ENCODE results near the gene ST6GALNAC1. TPM values are rescaled to one million over a fixed set of nuclear protein-coding genes. Genes with fewer than 3 reads are reported as not detected.

The ST6GALNAC1 gene
- total and polyA plus RNA-seq, 2 donors (not counting 3 experiments of a cell fraction or from before 2014, with no cell fraction given), result 0.19 to 0.55 TPM

- BruUV-seq (replicated peaks), result no TSS peak
- H3K9ac ChIP-seq (replicated peaks; ENCODE audit: extremely low read depth, insufficient read depth, low read length), result no peak overlapping the region
- intact Hi-C loops (cut with micrococcal nuclease), result no loop called here
These were observed 27.2 kb upstream of the ST6GALNAC1 start for GRCh38 chr17:76670718-76671122.

More at GRCh38 chr17:76670718-76671122, 27.2 kb upstream of the ST6GALNAC1 start:
- no peaks in the 10 kb centered on the region for H3K9me1 ChIP-seq (replicated peaks; ENCODE audit: control insufficient read depth, extremely low read depth, insufficient read depth, low read length)
- H3K4me1 ChIP-seq (ENCODE audit: control insufficient read depth, extremely low read depth, insufficient read depth, low read length), result peaks cover 11% of the 10 kb centered on the region
- no peak for TF ChIP-seq JUN (IDR thresholded peaks at IDR 0.05; ENCODE audit: borderline replicate concordance, insufficient read depth, insufficient read length, low read depth)
- TF ChIP-seq MAX (IDR thresholded peaks at IDR 0.05; ENCODE audit: insufficient read depth, insufficient read length), result no peak
- TF ChIP-seq POLR2A (IDR thresholded peaks at IDR 0.05; ENCODE audit: low read depth, low read length), result no peak
- TF ChIP-seq CTCF (IDR thresholded peaks at IDR 0.05; ENCODE audit: extremely low read depth in 1 of 2, insufficient read depth in 1 of 2, low read depth in 1 of 2, low read length in 2 of 2), result no peak
- no peak for TF ChIP-seq GATA2 (IDR thresholded peaks at IDR 0.05; ENCODE audit: insufficient read depth, insufficient read length, low read depth, low read length)
- no peak for TF ChIP-seq MYC (IDR thresholded peaks at IDR 0.05; ENCODE audit: low read depth, low read length)
- TF ChIP-seq EZH2 (IDR thresholded peaks at IDR 0.05; ENCODE audit: borderline replicate concordance, low read depth, low read length, severe bottlenecking), result no peak
- no peak for TF ChIP-seq POLR2AphosphoS5 (IDR thresholded peaks at IDR 0.05; ENCODE audit: insufficient read depth, low read depth, low read length)
- TF ChIP-seq FOS (IDR thresholded peaks at IDR 0.05; ENCODE audit: borderline replicate concordance, insufficient read depth, low read length), result no peak
- CTCF ChIA-PET, result interaction anchor here (1.3 to 3.0 kb wide), 3 partner anchors 11 to 120 kb away, joined by 5 to 30 read pairs (median 16); no protein-coding TSS in a partner anchor
- H2AFZ ChIP-seq (ENCODE audit: low read depth, low read length), result peak overlapping the region; percentile 97
- H3K27ac ChIP-seq (ENCODE audit: insufficient read depth, low read depth, low read length), result no peak overlapping the region
- H3K4me3 ChIP-seq (replicated peaks in 1 of 3; ENCODE audit: insufficient read depth in 1 of 3, low read depth in 1 of 3, low read length in 3 of 3), result no peak overlapping the region
- dilution Hi-C loops (cut with MboI; ENCODE audit: extremely low pct_ligation_motif_present, low sequenced_read_pairs), result no loop called here
- H3K79me2 ChIP-seq (ENCODE audit: control insufficient read depth, insufficient read depth, low read length), result no peaks in the 10 kb centered on the region
- no peaks in the 10 kb centered on the region for H3K36me3 ChIP-seq (ENCODE audit: control insufficient read depth in 2 of 2, extremely low read depth in 1 of 2, insufficient read depth in 2 of 2, low read length in 2 of 2)
- no peak for FAIRE-seq
- no peak for DNase-seq (ENCODE audit: low read depth, low spot score)
- peaks cover 0 to 5% of the 10 kb centered on the region in 2 experiments for H3K27me3 ChIP-seq (ENCODE audit: control insufficient read depth in 2 of 2, insufficient read depth in 2 of 2, low read length in 2 of 2)
- POLR2A ChIA-PET, result interaction anchor here (0.6 to 1.8 kb wide), 3 partner anchors 11 to 113 kb away, joined by 3 to 7 read pairs (median 3); partner anchors contain the start of genes MFSD11 and SRSF2
- no peak overlapping the region for H3K4me2 ChIP-seq (ENCODE audit: insufficient read depth, low read length)
- no peaks in the 10 kb centered on the region for H3K9me3 ChIP-seq (replicated peaks; ENCODE audit: control insufficient read depth, insufficient read depth, low read length)
- no peaks in the 10 kb centered on the region for H4K20me1 ChIP-seq (replicated peaks; ENCODE audit: control insufficient read depth, extremely low read depth, insufficient read depth, low read length)

Measured in endothelial cell of umbilical vein (primary cell).